Measurements from ENCODE around the gene BCCIP. TPM values are rescaled to one million over a fixed set of nuclear protein-coding genes. Genes with fewer than 3 reads are reported as not detected.

Gene BCCIP
- total RNA-seq, 2 experiments from 2014 or later, result 96.3 to 100 TPM

DNA sequence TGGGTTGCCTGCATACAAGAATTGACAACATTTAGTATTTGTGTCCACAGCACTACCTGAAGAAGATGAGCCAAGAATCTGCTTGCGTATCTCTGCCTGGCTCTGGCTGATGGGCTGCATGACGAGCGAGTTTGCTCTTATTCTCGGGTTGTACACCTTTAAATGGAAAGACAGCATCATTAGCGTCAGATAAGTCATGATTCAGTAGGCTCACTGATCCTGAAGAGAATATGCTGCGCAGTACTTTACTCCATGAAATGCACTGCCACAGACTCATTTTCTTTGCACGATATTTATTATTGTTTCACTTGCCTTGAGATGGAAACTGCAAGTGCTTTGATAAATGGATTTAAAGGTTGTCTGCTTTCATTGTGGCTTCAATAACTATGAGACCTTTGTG lies 29.1 kb downstream of the BCCIP start:
- H3K36me3 Mint-ChIP-seq, result peaks cover 21% of the 10 kb centered on the region
- DNase-seq, result no peak
- ChIA-PET CTCF (no interaction called here), POLR2A (no interaction called here)
- H3K4me1 Mint-ChIP-seq (ENCODE audit: low read depth), result no peaks in the 10 kb centered on the region
- no peak overlapping the region for H3K4me3 Mint-ChIP-seq
- intact Hi-C loops (cut with micrococcal nuclease), result no loop called here
- H3K9me3 Mint-ChIP-seq, result no peaks in the 10 kb centered on the region
- H3K27me3 Mint-ChIP-seq, result no peaks in the 10 kb centered on the region
- no peak overlapping the region for H3K27ac Mint-ChIP-seq

DNA sequence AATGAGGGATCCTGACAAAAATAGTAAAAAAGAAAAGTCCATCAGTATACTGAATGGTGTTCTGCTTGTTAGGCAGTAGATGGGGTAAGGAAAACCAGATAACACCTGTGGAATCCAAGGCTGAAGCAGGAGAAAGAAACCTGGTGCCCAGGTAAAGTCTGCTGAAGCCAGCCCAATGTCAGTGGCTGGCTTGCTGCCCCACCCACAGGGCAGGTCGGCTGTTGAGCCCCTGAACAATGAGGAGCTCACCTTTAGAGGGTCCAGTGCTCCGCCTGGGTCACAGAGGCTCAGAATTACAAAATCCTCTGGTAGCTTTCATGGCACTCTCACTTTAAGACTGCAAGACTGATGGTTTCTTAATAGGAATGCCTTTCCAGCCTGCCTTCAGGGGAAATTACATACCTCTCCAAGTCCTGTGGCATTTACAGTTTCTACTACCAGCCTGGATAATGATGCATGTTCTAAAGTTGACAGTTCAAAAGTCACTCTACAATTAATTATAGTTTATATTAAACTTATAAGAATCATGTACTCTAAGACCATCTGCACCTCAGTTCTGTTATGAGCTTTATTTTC lies 33.9 kb downstream of the BCCIP start:
- intact Hi-C loops (cut with micrococcal nuclease), result no loop called here
- Mint-ChIP-seq H3K36me3 (peaks cover 9% of the 10 kb centered on the region), H3K27ac (no peak overlapping the region), H3K9me3 (no peaks in the 10 kb centered on the region), H3K4me3 (no peak overlapping the region), H3K27me3 (no peaks in the 10 kb centered on the region), H3K4me1 (ENCODE audit: low read depth) (no peaks in the 10 kb centered on the region)
- ChIA-PET POLR2A (no interaction called here), CTCF (interaction anchor here (0.8 to 1.1 kb wide), 2 partner anchors 12 to 383 kb away, joined by 3 to 5 read pairs; no protein-coding TSS in a partner anchor)
- no peak for DNase-seq

DNA sequence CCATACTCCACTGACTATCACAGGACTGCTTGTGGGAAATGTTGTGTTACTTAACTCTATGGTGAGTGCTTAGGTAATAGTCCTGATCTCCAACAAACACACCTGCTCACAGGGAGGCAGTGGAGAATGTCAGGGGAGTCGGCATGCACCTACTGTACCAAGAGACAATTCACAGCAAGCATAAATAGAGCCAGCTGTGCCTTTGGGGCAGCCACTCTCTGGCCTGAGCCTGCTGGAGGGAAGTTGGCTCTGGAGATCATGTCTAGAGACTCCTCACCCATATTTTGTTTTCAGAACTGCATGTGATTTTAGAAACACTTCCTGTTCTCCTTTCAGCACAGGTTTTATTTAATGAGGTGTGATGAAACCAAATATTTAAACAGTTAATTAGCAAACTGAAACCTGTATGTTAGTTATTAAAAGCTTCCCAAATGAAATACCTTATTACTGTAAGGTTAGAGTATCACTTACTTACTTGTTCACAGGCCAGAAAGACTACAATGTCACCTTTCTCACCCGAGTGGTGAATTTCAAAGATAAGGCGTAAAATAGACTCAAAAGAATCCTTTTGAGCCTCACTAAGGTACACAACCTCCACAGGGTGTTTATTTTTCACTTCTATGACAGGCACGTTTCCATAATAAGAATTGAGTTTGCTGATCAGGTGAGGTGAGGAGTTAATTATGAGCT lies 35.9 kb downstream of the BCCIP start:
- intact Hi-C loops (cut with micrococcal nuclease), result no loop called here
- no peaks in the 10 kb centered on the region for H3K9me3 Mint-ChIP-seq
- no peak overlapping the region for H3K4me3 Mint-ChIP-seq
- no peaks in the 10 kb centered on the region for H3K27me3 Mint-ChIP-seq
- H3K36me3 Mint-ChIP-seq, result no peaks in the 10 kb centered on the region
- ChIA-PET CTCF (no interaction called here), POLR2A (no interaction called here)
- no peak overlapping the region for H3K27ac Mint-ChIP-seq
- DNase-seq, result no peak
- H3K4me1 Mint-ChIP-seq (ENCODE audit: low read depth), result no peaks in the 10 kb centered on the region

- H3K4me1 Mint-ChIP-seq (ENCODE audit: low read depth), result no peaks in the 10 kb centered on the region
- DNase-seq, result no peak
- no peaks in the 10 kb centered on the region for H3K36me3 Mint-ChIP-seq
- no peak overlapping the region for H3K4me3 Mint-ChIP-seq
- ChIA-PET CTCF (interaction anchor here (1.1 to 1.5 kb wide), 2 partner anchors 26 to 884 kb away, joined by 3 to 4 read pairs; no protein-coding TSS in a partner anchor), POLR2A (no interaction called here)
- intact Hi-C loops (cut with micrococcal nuclease), result loop anchor here (5.0 kb wide), 1 partner anchor 522 kb away; the partner anchor contains the start of gene ADAM12
- no peaks in the 10 kb centered on the region for H3K9me3 Mint-ChIP-seq
- no peak overlapping the region for H3K27ac Mint-ChIP-seq
- H3K27me3 Mint-ChIP-seq, result no peaks in the 10 kb centered on the region
These were observed 41.8 kb downstream of the BCCIP start for GRCh38 chr10:125865120-125865519.

DNA sequence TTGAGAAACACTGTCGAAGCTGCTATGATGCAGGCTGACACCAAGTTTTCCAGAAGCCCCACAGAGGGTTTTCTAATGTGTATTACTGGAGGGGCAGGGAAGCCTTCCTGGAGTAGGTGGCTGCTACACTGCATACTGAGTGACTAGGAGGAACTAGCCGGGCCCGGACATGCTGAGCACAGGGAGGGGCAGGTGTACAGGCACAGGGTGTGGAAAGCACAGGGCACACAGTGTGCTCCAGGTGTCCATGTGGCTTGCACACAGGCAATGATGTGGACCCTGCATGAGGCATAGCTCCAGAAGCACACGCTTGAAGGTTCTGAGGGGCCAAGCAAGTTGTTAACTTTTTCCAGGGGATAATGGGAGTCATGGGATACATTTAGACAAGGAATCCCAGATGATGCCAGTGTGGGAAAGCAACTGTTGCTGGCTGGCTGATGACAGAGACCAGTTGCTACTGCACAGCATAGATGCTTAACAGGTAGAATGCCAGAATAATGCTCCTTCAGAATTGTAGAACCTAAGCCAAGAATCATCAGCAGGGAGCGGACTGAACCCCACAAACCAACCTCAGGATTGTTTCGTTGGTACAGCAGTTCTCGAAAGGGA lies 43.2 kb downstream of the BCCIP start:
- Mint-ChIP-seq H3K9me3 (no peaks in the 10 kb centered on the region), H3K4me3 (no peak overlapping the region), H3K36me3 (no peaks in the 10 kb centered on the region), H3K4me1 (ENCODE audit: low read depth) (no peaks in the 10 kb centered on the region), H3K27me3 (no peaks in the 10 kb centered on the region), H3K27ac (no peak overlapping the region)
- DNase-seq, result no peak
- ChIA-PET CTCF (interaction anchor here (1.5 kb wide), 1 partner anchor 883 kb away, joined by 4 read pairs; no protein-coding TSS in a partner anchor), POLR2A (no interaction called here)
- intact Hi-C loops (cut with micrococcal nuclease), result loop anchor here (5.0 kb wide), 1 partner anchor 521 kb away; the partner anchor contains the start of gene ADAM12

DNA sequence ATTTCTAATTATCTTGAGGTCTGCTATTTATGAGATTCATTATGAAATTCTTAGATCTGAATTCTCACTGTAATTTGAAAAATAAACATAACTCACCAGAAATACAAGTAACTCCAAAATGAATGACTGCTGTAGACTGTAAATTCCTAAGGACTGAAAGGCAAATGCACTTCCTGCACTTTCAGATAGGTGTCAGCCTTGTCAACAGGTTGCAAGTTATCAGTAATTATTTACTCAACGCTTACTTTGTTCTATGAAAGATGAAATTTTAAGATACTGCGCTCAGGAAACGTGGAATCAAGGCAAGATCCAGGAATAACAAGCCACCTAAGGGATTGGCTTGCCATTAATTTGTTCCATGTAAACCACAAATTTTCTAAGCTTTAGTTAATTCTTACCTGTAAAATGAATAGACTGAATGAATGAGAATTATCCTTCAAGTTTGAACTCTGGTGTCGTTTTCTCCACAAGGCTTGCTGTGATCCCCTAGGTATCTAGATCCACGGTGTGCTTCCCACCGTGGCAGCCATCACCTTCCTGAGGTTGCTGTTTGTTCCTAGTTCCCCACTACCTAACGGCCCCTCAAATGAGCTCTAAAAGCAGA lies 45.1 kb downstream of the BCCIP start:
- CTCF ChIA-PET, result interaction anchor here (0.7 to 1.1 kb wide), 5 partner anchors 11 to 636 kb away, joined by 3 to 6 read pairs (median 5); no protein-coding TSS in a partner anchor
- no peaks in the 10 kb centered on the region for H3K36me3 Mint-ChIP-seq
- H3K27ac Mint-ChIP-seq, result no peak overlapping the region
- H3K9me3 Mint-ChIP-seq, result no peaks in the 10 kb centered on the region
- DNase-seq, result no peak
- intact Hi-C loops (cut with micrococcal nuclease), result loop anchor here (5.0 kb wide), 1 partner anchor 519 kb away; the partner anchor contains the start of gene ADAM12
- POLR2A ChIA-PET, result no interaction called here
- H3K4me3 Mint-ChIP-seq, result no peak overlapping the region
- H3K4me1 Mint-ChIP-seq (ENCODE audit: low read depth), result no peaks in the 10 kb centered on the region
- no peaks in the 10 kb centered on the region for H3K27me3 Mint-ChIP-seq

DNA sequence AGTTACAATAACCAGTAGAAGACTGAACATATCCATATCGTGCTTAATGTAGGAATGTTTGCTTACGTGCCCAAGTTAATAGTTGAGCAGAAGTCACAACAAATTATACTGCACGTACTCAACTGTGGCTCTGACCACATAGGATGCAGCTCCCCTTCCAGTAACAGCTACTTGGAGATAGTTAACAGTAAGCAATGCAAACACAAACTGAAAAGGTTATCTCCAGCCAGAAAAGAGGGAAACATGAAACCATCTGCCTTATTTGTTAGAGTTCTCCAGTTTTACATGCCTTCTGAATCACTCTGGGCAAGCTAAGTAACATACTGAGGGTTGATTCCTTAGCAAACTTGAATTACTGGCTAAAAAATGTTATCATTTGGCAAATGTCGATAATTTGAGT lies 48.0 kb downstream of the BCCIP start:
- intact Hi-C loops (cut with micrococcal nuclease), result no loop called here
- no peaks in the 10 kb centered on the region for H3K27me3 Mint-ChIP-seq
- no peak overlapping the region for H3K27ac Mint-ChIP-seq
- ChIA-PET CTCF (no interaction called here), POLR2A (no interaction called here)
- peaks cover 5% of the 10 kb centered on the region for H3K9me3 Mint-ChIP-seq
- no peak for DNase-seq
- H3K4me1 Mint-ChIP-seq (ENCODE audit: low read depth), result peaks cover 2% of the 10 kb centered on the region
- H3K36me3 Mint-ChIP-seq, result peaks cover 11% of the 10 kb centered on the region
- no peak overlapping the region for H3K4me3 Mint-ChIP-seq

DNA sequence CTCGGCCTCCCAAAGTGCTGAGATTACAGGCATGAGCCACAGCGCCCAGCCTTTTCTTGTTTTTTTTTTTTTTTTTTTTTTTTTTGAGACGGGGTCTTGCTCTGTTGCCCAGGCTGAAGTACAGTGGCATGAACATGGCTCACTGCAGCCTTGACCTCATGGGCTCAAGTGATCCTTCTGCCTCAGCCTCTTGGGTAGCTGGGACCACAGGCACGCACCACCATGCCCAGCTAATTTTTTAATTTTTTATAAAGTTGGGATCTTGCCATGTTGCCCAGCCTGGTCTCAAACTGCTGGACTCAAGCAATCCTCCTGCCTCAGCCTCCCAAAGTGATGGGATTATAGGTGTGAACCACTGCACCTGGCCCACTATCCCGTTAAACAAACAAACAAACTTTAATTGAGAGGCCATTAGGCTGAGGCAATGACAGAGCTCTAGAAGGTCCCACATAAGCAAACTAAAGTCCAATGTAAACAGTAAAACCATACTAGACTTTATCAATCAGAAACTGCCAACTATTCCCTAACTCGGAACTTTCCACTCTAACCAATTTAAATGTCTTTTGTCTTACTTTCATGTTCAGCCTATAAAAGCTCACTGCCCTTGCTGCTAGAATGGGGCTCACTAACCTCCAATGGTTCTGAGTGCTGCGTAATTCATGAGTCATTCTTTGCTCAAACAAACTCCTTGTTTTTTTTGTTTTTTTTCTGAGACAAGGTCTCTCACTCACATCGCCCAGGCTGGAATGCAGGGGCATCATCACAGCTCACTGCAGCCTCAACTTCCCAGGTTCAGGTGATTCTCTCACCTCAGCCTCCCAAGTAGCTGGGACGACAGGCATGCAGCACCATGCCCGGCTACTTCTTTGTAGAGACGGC lies 55.9 kb downstream of the BCCIP start:
- peaks cover 2% of the 10 kb centered on the region for H3K4me1 Mint-ChIP-seq (ENCODE audit: low read depth)
- peaks cover 21% of the 10 kb centered on the region for H3K36me3 Mint-ChIP-seq
- no peak overlapping the region for H3K4me3 Mint-ChIP-seq
- H3K27ac Mint-ChIP-seq, result no peak overlapping the region
- peaks cover 7% of the 10 kb centered on the region for H3K9me3 Mint-ChIP-seq
- ChIA-PET POLR2A (no interaction called here), CTCF (no interaction called here)
- intact Hi-C loops (cut with micrococcal nuclease), result no loop called here
- no peaks in the 10 kb centered on the region for H3K27me3 Mint-ChIP-seq
- no peak for DNase-seq

GRCh38 chr10:125880719-125881118 lies 57.4 kb downstream of the BCCIP start:
- POLR2A ChIA-PET, result no interaction called here
- Mint-ChIP-seq H3K4me3 (no peak overlapping the region), H3K36me3 (peaks cover 16% of the 10 kb centered on the region), H3K27ac (no peak overlapping the region), H3K4me1 (ENCODE audit: low read depth) (no peaks in the 10 kb centered on the region), H3K9me3 (peaks cover 7% of the 10 kb centered on the region), H3K27me3 (no peaks in the 10 kb centered on the region)
- no peak for DNase-seq
- intact Hi-C loops (cut with micrococcal nuclease), result no loop called here
- CTCF ChIA-PET, result no interaction called here

GRCh38 chr10:125881192-125881591 lies 57.8 kb downstream of the BCCIP start, which contains the start of gene DHX32:
Gene DHX32, minus strand, starts transcription at chr10:125881292. Its CDS starts 468 bp downstream, at chr10:125880824.
- POLR2A ChIA-PET, result no interaction called here
- no peaks in the 10 kb centered on the region for H3K4me1 Mint-ChIP-seq (ENCODE audit: low read depth)
- H3K27ac Mint-ChIP-seq, result no peak within 1 kb of the TSS
- intact Hi-C loops (cut with micrococcal nuclease), result no loop called here
- H3K27me3 Mint-ChIP-seq, result no peaks in the 10 kb centered on the region
- H3K4me3 Mint-ChIP-seq, result no peak within 1 kb of the TSS
- DNase-seq, result no peak
- peaks cover 3% of the 10 kb centered on the region for H3K9me3 Mint-ChIP-seq
- peaks cover 12% of the 10 kb centered on the region for H3K36me3 Mint-ChIP-seq
- CTCF ChIA-PET, result no interaction called here

DNA sequence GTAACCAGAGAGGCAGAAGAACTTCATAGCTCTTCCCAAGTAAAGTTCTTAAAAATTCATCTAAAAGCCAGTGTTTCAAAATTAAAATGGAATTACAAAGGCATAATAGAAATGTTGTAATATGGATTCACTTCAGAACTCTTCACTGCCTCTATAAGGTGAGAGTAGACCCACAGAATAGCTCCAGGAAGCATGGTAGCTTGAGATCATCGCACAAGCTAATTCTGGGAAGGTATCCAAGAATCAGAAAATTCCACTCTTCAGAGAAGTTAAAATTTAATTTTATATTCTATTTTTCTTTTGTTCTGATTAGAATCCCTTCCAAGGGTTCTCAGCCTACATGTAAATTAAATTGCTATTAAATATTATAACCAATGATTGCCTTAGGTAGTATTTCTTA lies 59.2 kb downstream of the BCCIP start:
- CTCF ChIA-PET, result interaction anchor here (1.2 kb wide), 1 partner anchor 15 kb away, joined by 3 read pairs; no protein-coding TSS in a partner anchor
- Mint-ChIP-seq H3K4me3 (no peak overlapping the region), H3K4me1 (ENCODE audit: low read depth) (no peaks in the 10 kb centered on the region), H3K27ac (no peak overlapping the region), H3K27me3 (no peaks in the 10 kb centered on the region), H3K36me3 (peaks cover 8% of the 10 kb centered on the region), H3K9me3 (no peaks in the 10 kb centered on the region)
- DNase-seq, result no peak
- POLR2A ChIA-PET, result no interaction called here
- intact Hi-C loops (cut with micrococcal nuclease), result no loop called here

- Mint-ChIP-seq H3K4me3 (no peak overlapping the region), H3K9me3 (no peaks in the 10 kb centered on the region), H3K27ac (no peak overlapping the region), H3K36me3 (peaks cover 5% of the 10 kb centered on the region), H3K4me1 (ENCODE audit: low read depth) (no peaks in the 10 kb centered on the region), H3K27me3 (no peaks in the 10 kb centered on the region)
- intact Hi-C loops (cut with micrococcal nuclease), result no loop called here
- DNase-seq, result no peak
- CTCF ChIA-PET, result no interaction called here
- POLR2A ChIA-PET, result no interaction called here
These were observed 59.9 kb downstream of the BCCIP start for GRCh38 chr10:125883211-125883610.

Measured in activated CD4-positive, alpha-beta memory T cell treated with anti-CD3 and anti-CD28 coated beads for 36 hours (primary cell).